Gastrocnemius medialis (tissue), 4 donors: ENCODE measurements around the gene ANKH.

Experiments
- POLR2A ChIP-seq, 2 donors: fragments of 450-650 bp; IDR thresholded peaks; one replicate each; pipeline ENCODE4 v1.6.1; 2017; ENCODE audit warnings: antibody characterized with exemption in 2 of 2, mild to moderate bottlenecking in 2 of 2, moderate library complexity in 2 of 2
- TF ChIP-seq, protein P1 (sequence below), 5 experiments: fragments of 450-650 bp in 3 of 5; fragments of 200-600 bp in 2 of 5; sonication (generic) in 2 of 5; IDR thresholded peaks in 4 of 5; conservative IDR thresholded peaks in 1 of 5; 1 replicate in 4 of 5; 2 replicates in 1 of 5; pipeline ENCODE4 v1.5.1; 2016 to 2019; ENCODE audit warnings: antibody characterized with exemption in 5 of 5, mild to moderate bottlenecking in 3 of 5, moderate library complexity in 3 of 5

DNA sequence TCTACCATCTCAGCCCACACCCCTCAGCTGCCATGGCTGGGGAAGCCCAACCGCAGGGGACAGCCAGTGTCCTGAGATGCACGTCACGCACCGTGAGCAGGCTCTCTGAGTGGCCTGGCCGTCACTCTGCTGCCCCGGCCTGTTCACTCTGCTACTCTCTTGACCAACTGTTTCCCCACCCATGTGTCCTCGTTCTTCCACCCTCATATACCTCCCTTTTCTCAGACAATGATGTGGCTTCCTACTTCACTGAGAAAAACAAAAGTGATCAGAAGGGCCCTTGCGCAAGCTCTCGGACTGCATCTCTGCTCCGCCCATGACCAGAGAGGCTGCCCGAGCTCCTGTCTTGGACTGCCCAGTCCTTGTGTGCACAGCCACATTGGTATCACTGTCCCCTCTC is 159.4 kb downstream of the ANKH start:
- TF ChIP-seq, protein P1, sequence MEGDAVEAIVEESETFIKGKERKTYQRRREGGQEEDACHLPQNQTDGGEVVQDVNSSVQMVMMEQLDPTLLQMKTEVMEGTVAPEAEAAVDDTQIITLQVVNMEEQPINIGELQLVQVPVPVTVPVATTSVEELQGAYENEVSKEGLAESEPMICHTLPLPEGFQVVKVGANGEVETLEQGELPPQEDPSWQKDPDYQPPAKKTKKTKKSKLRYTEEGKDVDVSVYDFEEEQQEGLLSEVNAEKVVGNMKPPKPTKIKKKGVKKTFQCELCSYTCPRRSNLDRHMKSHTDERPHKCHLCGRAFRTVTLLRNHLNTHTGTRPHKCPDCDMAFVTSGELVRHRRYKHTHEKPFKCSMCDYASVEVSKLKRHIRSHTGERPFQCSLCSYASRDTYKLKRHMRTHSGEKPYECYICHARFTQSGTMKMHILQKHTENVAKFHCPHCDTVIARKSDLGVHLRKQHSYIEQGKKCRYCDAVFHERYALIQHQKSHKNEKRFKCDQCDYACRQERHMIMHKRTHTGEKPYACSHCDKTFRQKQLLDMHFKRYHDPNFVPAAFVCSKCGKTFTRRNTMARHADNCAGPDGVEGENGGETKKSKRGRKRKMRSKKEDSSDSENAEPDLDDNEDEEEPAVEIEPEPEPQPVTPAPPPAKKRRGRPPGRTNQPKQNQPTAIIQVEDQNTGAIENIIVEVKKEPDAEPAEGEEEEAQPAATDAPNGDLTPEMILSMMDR (IDR thresholded peaks at IDR 0.05 in 4 of 5, conservative IDR thresholded peaks at IDR 0.05 in 1 of 5): no peak
- no peak for TF ChIP-seq POLR2A (IDR thresholded peaks at IDR 0.05)
